ENCODE data around the gene CLHC1. TPM values are rescaled to one million over a fixed set of nuclear protein-coding genes. Genes with fewer than 3 reads are reported as not detected.
A peak's percentile ranks its signal among the peaks of the same experiment; 100 is the strongest.

The CLHC1 gene
- total and polyA plus RNA-seq, 2 of the 8 experiments (the other 6 are each of a cell fraction or from before 2014, with no cell fraction given) = 2.6 to 10.8 TPM

- Histone ChIP-seq H3K56ac (replicated peaks; ENCODE audit: insufficient read length, low read depth, low read length) (no peak overlapping the region), H3K27me3 (replicated peaks in 1 of 4; ENCODE audit: control insufficient read depth in 3 of 4, extremely low read depth in 1 of 4, insufficient read depth in 3 of 4, low read length in 3 of 4) (no peaks in the 10 kb centered on the region), H3K18ac (ENCODE audit: extremely low read depth, low read length) (no peak overlapping the region), H3K4me1 (replicated peaks in 1 of 4; ENCODE audit: control insufficient read depth in 3 of 4, insufficient read depth in 4 of 4, low read length in 3 of 4) (peaks cover 0 to 13% (median 7%) of the 10 kb centered on the region in 4 experiments; a peak in 4 of 7 replicates), H2BK20ac (ENCODE audit: low read length) (peak overlapping the region; percentile 66; the same call in 1 of the 2 replicates), H2BK15ac (ENCODE audit: low read length) (peak overlapping the region; percentile 24; the same call in 1 of the 2 replicates), H3K4me2 (ENCODE audit: insufficient read depth in 1 of 2, low read depth in 2 of 2, low read length in 2 of 2) (no peak overlapping the region), H3K4ac (replicated peaks; ENCODE audit: insufficient read length, low read depth, low read length) (no peak overlapping the region), H3K9me3 (ENCODE audit: insufficient read depth in 2 of 2, low read depth in 1 of 2, low read length in 1 of 2) (no peaks in the 10 kb centered on the region), H2BK5ac (ENCODE audit: low read depth, low read length) (no peak overlapping the region), H4K20me1 (replicated peaks in 1 of 2; ENCODE audit: control insufficient read depth in 1 of 2, insufficient read depth in 2 of 2, low read length in 2 of 2) (no peaks in the 10 kb centered on the region), H4K5ac (ENCODE audit: insufficient read length, low read depth, low read length) (no peak overlapping the region), H2AFZ (ENCODE audit: low read length) (no peak overlapping the region), H2BK12ac (ENCODE audit: low read depth, low read length) (0 out of 2 replicates have a peak overlapping the region, but pooled peaks have one; percentile 83), H3K14ac (ENCODE audit: insufficient read length) (no peak overlapping the region), H3K27ac (ENCODE audit: low read depth, low read length) (no peak overlapping the region), H3K4me3 (ENCODE audit: extremely low read depth in 1 of 4, insufficient read depth in 2 of 4, low read depth in 3 of 4, low read length in 4 of 4) (no peak overlapping the region), H4K8ac (ENCODE audit: extremely low read depth, insufficient read depth, low read length) (no peak overlapping the region), H3K9ac (replicated peaks in 1 of 4; ENCODE audit: extremely low read depth in 1 of 4, low read depth in 3 of 4, low read length in 3 of 4) (no peak overlapping the region), H2AK5ac (ENCODE audit: low read depth, low read length) (0 out of 2 replicates have a peak overlapping the region, but pooled peaks have one; percentile 54), H3K23me2 (ENCODE audit: low read depth, low read length) (no peaks in the 10 kb centered on the region), H3K36me3 (ENCODE audit: control insufficient read depth in 2 of 4, insufficient read depth in 4 of 4, low read length in 3 of 4) (no peaks in the 10 kb centered on the region), H4K91ac (replicated peaks; ENCODE audit: insufficient read length, low read length) (no peak overlapping the region), H2BK120ac (replicated peaks; ENCODE audit: low read depth, low read length) (no peak overlapping the region), H3K23ac (ENCODE audit: insufficient read length) (no peak overlapping the region), H3K79me1 (ENCODE audit: low read depth, low read length) (no peaks in the 10 kb centered on the region), H3K79me2 (ENCODE audit: control insufficient read depth in 1 of 2, insufficient read depth in 2 of 2, low read length in 2 of 2) (no peaks in the 10 kb centered on the region)
- WGBS, 2 experiments (ENCODE audit: extremely low coverage in 1 of 2, insufficient coverage in 1 of 2, insufficient read length in 1 of 2, insufficient replicate concordance in 2 of 2, low coverage in 1 of 2, low lambda C conversion rate in 2 of 2, missing lambda C conversion rate in 1 of 2) = 79% methylated on average over 11 of the region's 11 CpGs; no CpG with 5 or more reads in 1 of the 2 experiments
- CTCF ChIA-PET (ENCODE audit: partially characterized antibody) = interaction anchor here (0.8 to 1.7 kb wide), 10 partner anchors 9 to 172 kb away, joined by 3 to 5 read pairs (median 3); partner anchors contain the start of gene RTN4
- no peak for DNase-seq (ENCODE audit: low read depth in 1 of 2, low spot score in 2 of 2)
- POLR2A ChIA-PET (ENCODE audit: partially characterized antibody) = interaction anchor here (1.1 to 2.3 kb wide), 4 partner anchors 28 to 125 kb away, joined by 3 to 6 read pairs (median 3); partner anchors contain the start of gene RTN4
- no peak for FAIRE-seq
- TF ChIP-seq GTF2F1 (IDR thresholded peaks at IDR 0.05; ENCODE audit: borderline replicate concordance, low read depth, low read length) = no peak
- TF ChIP-seq RNF2 (IDR thresholded peaks at IDR 0.05; ENCODE audit: borderline replicate concordance, low read depth, low read length, missing control alignments, poor library complexity, severe bottlenecking) = no peak
- no peak for TF ChIP-seq TEAD4 (IDR thresholded peaks at IDR 0.05; ENCODE audit: low read depth, low read length)
- TF ChIP-seq CTCF (IDR thresholded peaks at IDR 0.05; ENCODE audit: control extremely low read depth in 1 of 3, insufficient read depth in 1 of 3, low read depth in 1 of 3, low read length in 3 of 3) = no peak
- no peak for TF ChIP-seq RBBP5 (IDR thresholded peaks at IDR 0.05; ENCODE audit: borderline replicate concordance, low read depth, low read length)
- TF ChIP-seq EZH2 (IDR thresholded peaks at IDR 0.05; ENCODE audit: low read depth, low read length, severe bottlenecking) = no peak
- no peak for TF ChIP-seq TCF12 (IDR thresholded peaks at IDR 0.05; ENCODE audit: low read depth, low read length)
- TF ChIP-seq SRF (IDR thresholded peaks at IDR 0.05; ENCODE audit: low read depth, low read length) = no peak
Observed at GRCh38 chr2:55162284-55163006, 69.6 kb downstream of the CLHC1 start.
